T-cell (primary cell): Measurements from ENCODE around the gene B4GALNT4. TPM values are rescaled to one million over a fixed set of nuclear protein-coding genes. Genes with fewer than 3 reads are reported as not detected.
"Not testable (repeated sequence)": the region's sequence is repeated elsewhere in the genome, so short reads cannot be mapped to it uniquely, and the experiment has no call there.

Experiments
- ATAC-seq, 4 experiments: fragments of 200-7000 bp in 3 of 4; fragments of 150-1000 bp in 1 of 4; cut with Tn5 transposase; replicated peaks in 1 of 4; 1 replicate in 3 of 4; 2 replicates in 1 of 4; pipeline ENCODE4 v1.10.0; 2021; ENCODE audit warnings: moderate library complexity in 3 of 4, mild to moderate bottlenecking in 2 of 4, moderate number of reproducible peaks in 1 of 4
- CTCF ChIA-PET, 2 donors: fragments of 300-600 bp; sonication (Branson Sonifier 250); formaldehyde crosslinking; loops; one replicate each; lab custom pipeline; 2022; ENCODE audit warnings: antibody characterized with exemption in 2 of 2; lab: Charles Lee
- POLR2A ChIA-PET, 2 donors: fragments of 300-600 bp; sonication (Branson Sonifier 250); formaldehyde crosslinking; loops; one replicate each; lab custom pipeline; 2022; ENCODE audit warnings: antibody characterized with exemption in 2 of 2; lab: Charles Lee
- DNase-seq, 35 experiments: peaks; one replicate each; pipeline versions ENCODE4 v3.0.0 to v3.0.0-alpha.2; 2013 to 2023
- H3K27ac ChIP-seq: one replicate; pipeline ENCODE4 v1.5.1; 2013; ENCODE audit warnings: low read length
- H3K27me3 ChIP-seq, 2 experiments: replicated peaks in 1 of 2; 1 replicate in 1 of 2; 2 replicates in 1 of 2; pipeline versions ENCODE4 v1.6.1 to v1.7.0; 2013; ENCODE audit warnings: low read length in 1 of 2, mixed read lengths in 1 of 2; ENCODE audit not compliant: control insufficient read depth in 2 of 2, insufficient read depth in 2 of 2; ENCODE audit errors: extremely low read depth in 1 of 2
- H3K36me3 ChIP-seq, 2 donors: 1 replicate in 1 of 2; 2 replicates in 1 of 2; pipeline versions ENCODE4 v1.6.1 to v1.7.0; 2013; ENCODE audit warnings: low read length in 1 of 2; ENCODE audit not compliant: control insufficient read depth in 2 of 2, insufficient read depth in 1 of 2; ENCODE audit errors: extremely low read depth in 1 of 2
- H3K4me1 ChIP-seq, 2 experiments: 1 replicate in 1 of 2; 2 replicates in 1 of 2; pipeline versions ENCODE4 v1.6.1 to v1.7.0; 2013; ENCODE audit warnings: low read length in 2 of 2, mixed read lengths in 1 of 2; ENCODE audit not compliant: insufficient read depth in 2 of 2, control insufficient read depth in 1 of 2; ENCODE audit errors: extremely low read depth in 1 of 2
- H3K4me3 ChIP-seq, 2 donors: 1 replicate in 1 of 2; 2 replicates in 1 of 2; pipeline versions ENCODE4 v1.5.1 to v1.7.0; 2013; ENCODE audit warnings: mild to moderate bottlenecking in 2 of 2, low read length in 1 of 2, moderate library complexity in 1 of 2; ENCODE audit not compliant: control insufficient read depth in 1 of 2; ENCODE audit errors: extremely low read depth in 1 of 2
- H3K9me3 ChIP-seq: 2 replicates; pipeline ENCODE4 v1.7.0; 2013
- H3K27ac Mint-ChIP-seq, 2 donors: one replicate each; pipeline ENCODE4 v1.8.0; 2020 to 2021; ENCODE audit warnings: mild to moderate bottlenecking in 2 of 2, mixed read lengths in 2 of 2
- H3K27me3 Mint-ChIP-seq, 2 donors: one replicate each; pipeline ENCODE4 v1.8.0; 2021 to 2022; ENCODE audit warnings: mixed read lengths in 2 of 2
- H3K36me3 Mint-ChIP-seq: one replicate; pipeline ENCODE4 v1.8.0; 2021; ENCODE audit warnings: mixed read lengths
- H3K4me1 Mint-ChIP-seq, 3 donors: one replicate each; pipeline ENCODE4 v1.8.0; 2020 to 2022; ENCODE audit warnings: mixed read lengths in 3 of 3, mild to moderate bottlenecking in 1 of 3
- H3K4me3 Mint-ChIP-seq, 3 donors: one replicate each; pipeline ENCODE4 v1.8.0; 2020 to 2022; ENCODE audit warnings: mild to moderate bottlenecking in 3 of 3, mixed read lengths in 3 of 3, moderate library complexity in 3 of 3
- H3K9me3 Mint-ChIP-seq, 3 donors: one replicate each; pipeline ENCODE4 v1.8.0; 2020 to 2022; ENCODE audit warnings: mixed read lengths in 3 of 3
- WGBS: methylation state at CpG from one replicate; pipeline ENCODE4 v1.1.5; 2013; ENCODE audit warnings: missing lambda C conversion rate; ENCODE audit not compliant: insufficient coverage; 5-methylcytosine and 5-hydroxymethylcytosine counted together
- total RNA-seq, 35 experiments: library from RNA in 6 of 35; stranded (reverse) in 6 of 35; fragments of 120-200 nt in 1 of 35; gene quantifications; one replicate each; pipeline versions ENCODE4 v1.2.1 to v1.2.4 and lab custom pipeline; 2013 to 2026

B4GALNT4 gene
- total RNA-seq, 5 donors from 2014 or later (not counting 1 experiment from before 2014, with no cell fraction given) = 1.7 to 5.6 (median 2.8) TPM

- POLR2A ChIA-PET, DNase-seq, ATAC-seq, H3K4me3 ChIP-seq, H3K27me3 ChIP-seq, H3K9me3 ChIP-seq, CTCF ChIA-PET, H3K36me3 Mint-ChIP-seq, H3K9me3 Mint-ChIP-seq, H3K36me3 ChIP-seq, H3K27me3 Mint-ChIP-seq: not testable (repeated sequence)
- Mint-ChIP-seq H3K4me1 (peaks cover 43 to 46% (median 45%) of the 10 kb centered on the region in 3 donors), H3K27ac (peak overlapping the region; percentile 53 to 70), H3K4me3 (peak overlapping the region in 1 of 3 donors; percentile 1)
- peaks cover 10 to 41% of the 10 kb centered on the region in 2 experiments for H3K4me1 ChIP-seq
- 86% methylated on average over 10 of the region's 16 CpGs for WGBS
- H3K27ac ChIP-seq = peak overlapping the region; percentile 23
Measured at GRCh38 chr11:350033-350722, 19.1 kb upstream of the B4GALNT4 start.

DNA sequence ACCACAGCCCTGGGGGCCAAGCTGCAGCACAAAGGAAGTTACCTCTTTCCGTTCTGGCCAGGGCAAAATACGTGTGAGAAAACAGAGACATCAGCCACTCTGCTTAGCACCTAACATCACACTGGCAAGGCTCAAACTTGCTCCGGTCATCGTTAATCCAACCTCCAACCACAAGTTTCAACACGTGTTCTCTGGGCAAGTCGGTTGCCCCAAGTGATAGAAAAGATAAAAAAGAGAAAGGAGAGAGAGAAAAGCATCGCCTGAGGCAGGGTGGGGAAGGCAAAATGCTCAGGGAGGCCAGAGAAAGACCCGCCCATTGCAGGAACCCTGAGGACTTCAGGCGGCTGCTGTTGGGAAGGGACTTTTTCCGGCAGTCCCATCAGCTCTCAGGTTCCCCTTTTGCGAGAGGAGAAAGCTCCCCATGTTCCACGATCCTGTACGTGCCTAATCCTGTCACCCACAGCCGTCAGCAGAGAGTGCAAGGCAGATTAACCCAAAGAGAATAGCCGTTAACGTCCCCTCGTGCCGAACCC is 18.5 kb upstream of the B4GALNT4 start:
- Mint-ChIP-seq H3K27ac (peak overlapping the region; percentile 53 to 70), H3K27me3 (no peaks in the 10 kb centered on the region), H3K9me3 (no peaks in the 10 kb centered on the region), H3K4me1 (peaks cover 47 to 49% (median 49%) of the 10 kb centered on the region in 3 donors), H3K4me3 (peak overlapping the region in 2 of 3 donors; percentile 1 to 44), H3K36me3 (no peaks in the 10 kb centered on the region)
- peaks cover 15 to 47% of the 10 kb centered on the region in 2 experiments for H3K4me1 ChIP-seq
- CTCF ChIA-PET = no interaction called here
- H3K9me3 ChIP-seq = no peaks in the 10 kb centered on the region
- peak overlapping the region; percentile 23 for H3K27ac ChIP-seq
- no peak overlapping the region for H3K4me3 ChIP-seq
- DNase-seq = no peak
- no peak for ATAC-seq
- POLR2A ChIA-PET = no interaction called here
- H3K36me3 ChIP-seq = no peaks in the 10 kb centered on the region
- WGBS = 70% methylated on average over 13 of the region's 18 CpGs
- H3K27me3 ChIP-seq = no peaks in the 10 kb centered on the region

DNA sequence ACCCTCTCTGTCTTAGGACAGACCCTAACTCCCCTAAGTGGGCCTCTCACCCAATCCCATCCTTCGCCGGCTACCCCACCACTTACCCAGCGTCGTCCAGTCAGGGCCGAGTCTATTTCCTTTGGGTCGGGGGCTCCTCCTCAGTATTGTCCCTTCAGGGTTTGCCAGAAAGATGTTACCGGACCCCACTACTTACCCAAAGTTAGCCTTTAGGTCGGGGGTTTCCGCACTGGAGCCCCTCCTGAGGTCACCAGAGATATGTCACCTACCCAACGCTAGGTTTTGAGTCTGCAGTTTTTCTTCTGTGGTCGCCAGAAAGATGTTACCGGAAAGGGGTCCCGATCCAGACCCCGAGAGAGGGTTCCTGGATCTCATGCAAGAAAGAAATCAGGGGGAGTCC is 17.9 kb upstream of the B4GALNT4 start:
- no peaks in the 10 kb centered on the region for H3K9me3 Mint-ChIP-seq
- no peaks in the 10 kb centered on the region for H3K36me3 Mint-ChIP-seq
- Histone ChIP-seq H3K4me3 (no peak overlapping the region), H3K27ac (peak overlapping the region; percentile 23), H3K36me3 (no peaks in the 10 kb centered on the region), H3K9me3 (no peaks in the 10 kb centered on the region), H3K4me1 (peaks cover 15 to 54% of the 10 kb centered on the region in 2 experiments), H3K27me3 (no peaks in the 10 kb centered on the region)
- H3K27me3 Mint-ChIP-seq = no peaks in the 10 kb centered on the region
- H3K27ac Mint-ChIP-seq = peak overlapping the region in 1 of 2 donors; percentile 43
- DNase-seq (no peak), ATAC-seq (no peak)
- no peak overlapping the region for H3K4me3 Mint-ChIP-seq
- CTCF ChIA-PET = no interaction called here
- 96% methylated on average over 14 of the region's 14 CpGs for WGBS
- peaks cover 47 to 49% (median 49%) of the 10 kb centered on the region in 3 donors for H3K4me1 Mint-ChIP-seq
- POLR2A ChIA-PET = no interaction called here

DNA sequence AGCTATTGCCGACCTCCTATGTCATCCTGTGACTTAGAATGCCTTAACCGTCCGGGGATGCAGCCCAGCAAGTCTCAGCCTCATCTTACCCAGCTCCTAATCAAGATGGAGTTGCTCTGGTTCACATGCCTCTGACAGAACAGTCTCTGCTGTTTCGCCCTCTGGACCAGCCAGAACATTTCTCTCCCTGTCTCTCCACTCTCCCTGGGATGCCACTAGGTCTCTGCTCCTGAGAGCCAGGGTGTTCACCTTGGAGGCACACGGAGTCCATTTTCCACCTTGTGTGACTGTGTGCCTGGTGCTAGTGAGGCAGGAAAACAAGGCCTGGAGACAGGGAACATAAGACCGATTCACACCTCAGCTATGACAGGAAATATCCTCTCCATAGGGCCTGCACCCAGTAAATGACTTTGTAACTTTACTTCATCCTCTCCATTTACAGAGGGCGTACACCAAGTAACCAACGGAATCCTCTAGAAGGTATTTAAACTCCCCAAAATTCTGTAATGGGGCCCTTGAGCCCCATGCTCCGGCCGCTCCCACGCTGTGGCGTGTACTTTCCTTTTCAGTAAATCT is 16.8 kb upstream of the B4GALNT4 start:
- H3K27me3 Mint-ChIP-seq = no peaks in the 10 kb centered on the region
- WGBS = 91% methylated on average over 6 of the region's 12 CpGs
- no peaks in the 10 kb centered on the region for H3K36me3 Mint-ChIP-seq
- no peaks in the 10 kb centered on the region for H3K9me3 Mint-ChIP-seq
- no peak for DNase-seq
- H3K4me1 Mint-ChIP-seq = peaks cover 47 to 49% (median 49%) of the 10 kb centered on the region in 3 donors
- no peak for ATAC-seq
- no peaks in the 10 kb centered on the region for H3K36me3 ChIP-seq
- no peak overlapping the region for H3K27ac ChIP-seq
- ChIA-PET CTCF (no interaction called here), POLR2A (no interaction called here)
- H3K4me1 ChIP-seq = peaks cover 15 to 57% of the 10 kb centered on the region in 2 experiments
- H3K9me3 ChIP-seq = no peaks in the 10 kb centered on the region
- H3K4me3 Mint-ChIP-seq = peak overlapping the region in 1 of 3 donors; percentile 39
- no peak overlapping the region for H3K4me3 ChIP-seq
- H3K27me3 ChIP-seq = no peaks in the 10 kb centered on the region
- H3K27ac Mint-ChIP-seq = peak overlapping the region; percentile 77 to 85

DNA sequence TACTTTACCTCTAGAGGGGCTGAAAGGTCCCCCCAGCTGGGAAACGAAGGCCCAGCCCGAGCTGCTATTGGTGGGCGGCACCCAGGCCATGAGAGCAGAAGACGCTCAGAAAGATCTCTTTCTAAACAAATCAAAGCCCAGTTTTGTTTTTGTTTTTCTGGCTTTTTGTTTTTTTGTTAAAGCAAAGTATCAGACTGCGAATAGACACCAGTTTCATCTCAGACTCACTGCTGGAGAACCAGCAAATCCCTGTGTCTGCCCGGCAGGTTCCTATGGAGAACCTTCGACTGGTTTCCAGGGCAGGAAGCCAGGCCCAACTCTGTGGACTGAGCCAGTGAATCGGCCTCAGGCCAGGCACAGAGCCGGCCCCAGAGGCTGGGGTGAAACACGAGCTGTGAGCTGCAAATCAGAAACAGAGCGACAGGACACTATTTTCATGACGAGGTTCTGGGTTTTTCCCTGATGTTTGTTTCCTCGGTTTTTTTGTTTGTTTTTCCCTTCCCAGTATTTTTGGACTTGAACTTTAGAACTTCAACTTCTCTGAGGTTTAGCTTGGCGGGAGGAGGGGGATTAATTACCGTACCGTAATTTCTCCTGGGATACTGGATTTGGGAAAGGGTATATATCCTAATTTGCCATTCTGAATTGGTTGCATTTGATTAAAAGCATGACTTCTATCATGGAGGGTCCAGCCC is 16.0 kb upstream of the B4GALNT4 start:
- H3K36me3 Mint-ChIP-seq = no peaks in the 10 kb centered on the region
- no peaks in the 10 kb centered on the region for H3K9me3 ChIP-seq
- no peak overlapping the region for H3K27ac ChIP-seq
- H3K4me3 ChIP-seq = no peak overlapping the region
- H3K27ac Mint-ChIP-seq = peak overlapping the region; percentile 77 to 85
- ChIA-PET CTCF (interaction anchor here in 1 of 2 donors (0.9 kb wide), 1 partner anchor 36 kb away, joined by 3 read pairs; no protein-coding TSS in a partner anchor), POLR2A (no interaction called here)
- H3K4me1 ChIP-seq = peaks cover 15 to 57% of the 10 kb centered on the region in 2 experiments
- H3K27me3 ChIP-seq = no peaks in the 10 kb centered on the region
- no peak for ATAC-seq
- H3K36me3 ChIP-seq = no peaks in the 10 kb centered on the region
- H3K4me1 Mint-ChIP-seq = peaks cover 47 to 49% (median 49%) of the 10 kb centered on the region in 3 donors
- no peak for DNase-seq
- no peaks in the 10 kb centered on the region for H3K9me3 Mint-ChIP-seq
- H3K4me3 Mint-ChIP-seq = peak overlapping the region in 1 of 3 donors; percentile 39
- 83% methylated on average over 10 of the region's 16 CpGs for WGBS
- H3K27me3 Mint-ChIP-seq = no peaks in the 10 kb centered on the region
